ENCODE results near the gene BATF3. TPM values are rescaled to one million over a fixed set of nuclear protein-coding genes. Genes with fewer than 3 reads are reported as not detected.

Gene BATF3
- total RNA-seq, 1 experiment from 2014 or later, result 1.3 TPM

GRCh38 chr1:212721388-212722247, 22.0 kb upstream of the BATF3 start:
- BruUV-seq (replicated peaks), result no TSS peak
- H3K36me3 ChIP-seq (ENCODE audit: low read depth), result no peaks in the 10 kb centered on the region
- DNase-seq, result peak; percentile 61 to 89
- H2AFZ ChIP-seq, result peak overlapping the region; percentile 30; the same call in 1 of the 2 replicates
- TF ChIP-seq CTCF (conservative IDR thresholded peaks at IDR 0.05) (no peak), EZH2 (IDR thresholded peaks at IDR 0.05; ENCODE audit: low read depth) (no peak)
- no peaks in the 10 kb centered on the region for H3K9me2 ChIP-seq (ENCODE audit: insufficient read depth)
- intact Hi-C loops (cut with micrococcal nuclease; ENCODE audit: unreplicated experiment), result no loop called here
- no peaks in the 10 kb centered on the region for H4K20me1 ChIP-seq (ENCODE audit: insufficient read depth)
- ChIA-PET CTCF (no interaction called here), POLR2A (ENCODE audit: unreplicated experiment) (interaction anchor here (0.6 kb wide), 2 partner anchors 20 to 197 kb away, joined by 3 to 18 read pairs; no protein-coding TSS in a partner anchor)
- H3K27me3 ChIP-seq (ENCODE audit: insufficient read depth, low read depth), result no peaks in the 10 kb centered on the region
- H3K4me3 ChIP-seq, result peak overlapping the region; percentile 1; the same call in 1 of the 2 replicates
- peaks cover 18% of the 10 kb centered on the region for H3F3A ChIP-seq (ENCODE audit: insufficient read depth, low read depth)
- H3K4me1 ChIP-seq (replicated peaks; ENCODE audit: insufficient read depth), result peaks cover 15% of the 10 kb centered on the region
- H3K9me3 ChIP-seq (ENCODE audit: insufficient read depth, low read depth), result no peaks in the 10 kb centered on the region
- H3K79me2 ChIP-seq (ENCODE audit: low read depth), result no peaks in the 10 kb centered on the region
- peak overlapping the region; percentile 56 for H3K4me2 ChIP-seq
- H3K27ac ChIP-seq, result 0 out of 2 replicates have a peak overlapping the region, but pooled peaks have one; percentile 4

- no peak for DNase-seq
- Histone ChIP-seq H2AFZ (no peak overlapping the region), H3K79me2 (ENCODE audit: low read depth) (no peaks in the 10 kb centered on the region), H3K27ac (no peak overlapping the region), H3K4me1 (replicated peaks; ENCODE audit: insufficient read depth) (peaks cover 15% of the 10 kb centered on the region), H3K4me2 (no peak overlapping the region), H4K20me1 (ENCODE audit: insufficient read depth) (no peaks in the 10 kb centered on the region), H3K27me3 (ENCODE audit: insufficient read depth, low read depth) (no peaks in the 10 kb centered on the region), H3K36me3 (ENCODE audit: low read depth) (no peaks in the 10 kb centered on the region), H3K9me2 (ENCODE audit: insufficient read depth) (no peaks in the 10 kb centered on the region), H3F3A (ENCODE audit: insufficient read depth, low read depth) (peaks cover 18% of the 10 kb centered on the region), H3K9me3 (ENCODE audit: insufficient read depth, low read depth) (no peaks in the 10 kb centered on the region), H3K4me3 (no peak overlapping the region)
- TF ChIP-seq EZH2 (IDR thresholded peaks at IDR 0.05; ENCODE audit: low read depth) (no peak), CTCF (conservative IDR thresholded peaks at IDR 0.05) (no peak)
- CTCF ChIA-PET, result no interaction called here
- POLR2A ChIA-PET (ENCODE audit: unreplicated experiment), result no interaction called here
- no TSS peak for BruUV-seq (replicated peaks)
- intact Hi-C loops (cut with micrococcal nuclease; ENCODE audit: unreplicated experiment), result no loop called here
Observed at GRCh38 chr1:212719633-212720032, 20.0 kb upstream of the BATF3 start.

GRCh38 chr1:212718499-212718898, 18.9 kb upstream of the BATF3 start:
- no peaks in the 10 kb centered on the region for H3K36me3 ChIP-seq (ENCODE audit: low read depth)
- H3K4me3 ChIP-seq, result no peak overlapping the region
- intact Hi-C loops (cut with micrococcal nuclease; ENCODE audit: unreplicated experiment), result no loop called here
- POLR2A ChIA-PET (ENCODE audit: unreplicated experiment), result interaction anchor here (0.6 kb wide), 1 partner anchor 467 kb away, joined by 3 read pairs; no protein-coding TSS in a partner anchor
- no peaks in the 10 kb centered on the region for H3K27me3 ChIP-seq (ENCODE audit: insufficient read depth, low read depth)
- no peak overlapping the region for H3K27ac ChIP-seq
- no peak overlapping the region for H2AFZ ChIP-seq
- H3K9me3 ChIP-seq (ENCODE audit: insufficient read depth, low read depth), result no peaks in the 10 kb centered on the region
- TF ChIP-seq EZH2 (IDR thresholded peaks at IDR 0.05; ENCODE audit: low read depth) (no peak), CTCF (conservative IDR thresholded peaks at IDR 0.05) (no peak)
- no peak overlapping the region for H3K4me2 ChIP-seq
- peaks cover 18% of the 10 kb centered on the region for H3F3A ChIP-seq (ENCODE audit: insufficient read depth, low read depth)
- no peaks in the 10 kb centered on the region for H3K79me2 ChIP-seq (ENCODE audit: low read depth)
- CTCF ChIA-PET, result no interaction called here
- no TSS peak for BruUV-seq (replicated peaks)
- no peak for DNase-seq
- no peaks in the 10 kb centered on the region for H4K20me1 ChIP-seq (ENCODE audit: insufficient read depth)
- peaks cover 15% of the 10 kb centered on the region for H3K4me1 ChIP-seq (replicated peaks; ENCODE audit: insufficient read depth)
- no peaks in the 10 kb centered on the region for H3K9me2 ChIP-seq (ENCODE audit: insufficient read depth)
